Measurements from ENCODE around the gene LILRB1.

- TF ChIP-seq POLR2AphosphoS5 (IDR thresholded peaks at IDR 0.05; ENCODE audit: low read depth, low read length): no peak
- no peak for TF ChIP-seq POLR2A (IDR thresholded peaks at IDR 0.05; ENCODE audit: low read depth, low read length)
- TF ChIP-seq TAF1 (IDR thresholded peaks at IDR 0.05; ENCODE audit: borderline replicate concordance, low read depth, low read length): no peak
Observed at GRCh38 chr19:54622431-54622830, 7.9 kb upstream of the LILRB1 start.
